SJCRH30 (cell line): ENCODE data around the gene BRD1. TPM values are rescaled to one million over a fixed set of nuclear protein-coding genes. Genes with fewer than 3 reads are reported as not detected.

Experiments
- DNase-seq, 2 experiments: peaks; one replicate each; pipeline ENCODE4 v3.0.0-alpha.2; 2015 to 2020
- H3K27ac ChIP-seq: fragments of 250-450 bp; sonication (Bioruptor Pico); 2 replicates; pipeline ENCODE4 v1.5.1; 2020; ENCODE audit warnings: mild to moderate bottlenecking, moderate library complexity
- H3K27me3 ChIP-seq: fragments of 250-450 bp; sonication (Bioruptor Pico); 2 replicates; pipeline ENCODE4 v1.5.1; 2020; ENCODE audit warnings: mild to moderate bottlenecking, moderate library complexity
- H3K36me3 ChIP-seq: fragments of 250-450 bp; sonication (Bioruptor Pico); 2 replicates; pipeline ENCODE4 v1.5.1; 2020; ENCODE audit warnings: mild to moderate bottlenecking, moderate library complexity
- H3K4me1 ChIP-seq: fragments of 250-450 bp; sonication (Bioruptor Pico); 2 replicates; pipeline ENCODE4 v1.5.1; 2020; ENCODE audit warnings: mild to moderate bottlenecking, moderate library complexity
- H3K4me3 ChIP-seq: fragments of 250-450 bp; sonication (Bioruptor Pico); 2 replicates; pipeline ENCODE4 v1.5.1; 2020; ENCODE audit warnings: mild to moderate bottlenecking, moderate library complexity
- H3K9me3 ChIP-seq: fragments of 250-450 bp; sonication (Bioruptor Pico); replicated peaks from 2 replicates; pipeline ENCODE4 v1.5.1; 2020; ENCODE audit warnings: mild to moderate bottlenecking, moderate library complexity
- total RNA-seq: library from RNA; depleted of rRNA; stranded (reverse); fragments of >200 nt; shearing (Covaris generic); gene quantifications from 2 replicates; pipeline ENCODE4 v1.2.3, GENCODE V29; 2014

Gene BRD1
- total RNA-seq, 1 experiment from 2014 or later = 44.7 TPM

DNA sequence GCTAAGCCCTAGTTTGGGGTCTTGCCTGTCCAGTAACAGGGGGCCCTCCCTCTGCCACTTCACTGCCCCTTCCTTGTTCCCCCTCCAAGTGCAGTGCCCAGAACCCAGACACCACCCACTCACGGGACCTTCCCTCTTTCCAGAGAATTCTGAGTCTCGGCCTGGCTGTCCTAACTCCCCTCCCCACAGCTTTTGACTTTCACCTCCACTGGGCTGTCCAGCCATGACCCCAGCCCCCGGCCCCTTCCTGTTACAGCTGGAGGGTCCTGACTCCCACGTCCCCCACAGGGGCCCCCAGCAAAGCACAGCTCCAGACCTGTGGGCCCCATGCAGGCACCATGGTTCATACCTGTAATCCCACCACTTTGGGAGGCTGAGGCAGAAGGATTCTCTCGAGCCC, 71.5 kb downstream of the BRD1 start:
- Histone ChIP-seq H3K27ac (no peak overlapping the region), H3K27me3 (peaks cover 15% of the 10 kb centered on the region; the same call in 1 of the 2 replicates), H3K36me3 (no peaks in the 10 kb centered on the region), H3K9me3 (no peaks in the 10 kb centered on the region), H3K4me3 (no peak overlapping the region), H3K4me1 (peaks cover 7% of the 10 kb centered on the region; the same call in 1 of the 2 replicates)
- no peak for DNase-seq

- peaks cover 3% of the 10 kb centered on the region; the same call in 1 of the 2 replicates for H3K4me1 ChIP-seq
- H3K27me3 ChIP-seq = peaks cover 15% of the 10 kb centered on the region; the same call in 1 of the 2 replicates
- DNase-seq = no peak
- no peak overlapping the region for H3K4me3 ChIP-seq
- H3K36me3 ChIP-seq = no peaks in the 10 kb centered on the region
- H3K9me3 ChIP-seq = no peaks in the 10 kb centered on the region
- no peak overlapping the region for H3K27ac ChIP-seq
Observed at GRCh38 chr22:49755631-49756001, 72.1 kb downstream of the BRD1 start.

- H3K9me3 ChIP-seq = no peaks in the 10 kb centered on the region
- H3K36me3 ChIP-seq = no peaks in the 10 kb centered on the region
- no peak overlapping the region for H3K27ac ChIP-seq
- no peaks in the 10 kb centered on the region for H3K4me1 ChIP-seq
- H3K4me3 ChIP-seq = no peak overlapping the region
- peaks cover 15% of the 10 kb centered on the region; the same call in 1 of the 2 replicates for H3K27me3 ChIP-seq
- DNase-seq = no peak
Observed at GRCh38 chr22:49754696-49755630, 72.7 kb downstream of the BRD1 start.

GRCh38 chr22:49753961-49754695, 73.5 kb downstream of the BRD1 start:
- no peak overlapping the region for H3K4me3 ChIP-seq
- no peaks in the 10 kb centered on the region for H3K9me3 ChIP-seq
- peaks cover 15% of the 10 kb centered on the region; the same call in 1 of the 2 replicates for H3K27me3 ChIP-seq
- no peaks in the 10 kb centered on the region for H3K4me1 ChIP-seq
- no peak overlapping the region for H3K27ac ChIP-seq
- no peak for DNase-seq
- no peaks in the 10 kb centered on the region for H3K36me3 ChIP-seq

DNA sequence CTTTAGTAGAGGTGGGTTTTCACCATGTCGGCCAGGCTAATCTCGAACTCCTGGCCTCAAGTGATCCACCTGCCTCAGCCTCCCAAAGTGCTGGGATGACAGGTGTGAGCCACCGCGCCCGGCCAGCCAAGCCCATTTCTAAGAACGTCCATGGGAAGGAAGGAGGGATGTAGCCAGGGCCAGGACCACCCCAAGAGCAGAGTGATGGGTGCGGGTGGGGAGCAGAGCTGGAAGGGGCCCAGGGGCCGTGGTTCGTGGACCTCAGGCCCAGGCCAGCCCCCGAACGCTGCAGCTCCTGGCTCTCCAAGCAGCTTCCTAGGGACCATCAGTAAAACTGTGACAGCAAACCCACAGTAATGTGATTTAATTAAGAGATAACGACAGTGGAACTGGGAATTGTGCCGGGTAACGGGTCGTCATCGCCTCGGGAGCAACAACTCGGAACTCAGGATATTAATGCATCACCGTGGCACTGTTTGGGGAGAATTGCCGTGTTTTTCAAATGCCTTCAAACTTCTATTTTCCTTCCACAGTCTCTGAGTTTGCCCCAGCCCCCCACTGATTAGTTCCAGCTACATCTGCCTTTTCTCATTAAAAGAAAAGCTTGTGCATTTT, 74.3 kb downstream of the BRD1 start:
- no peak for DNase-seq
- Histone ChIP-seq H3K27me3 (0 out of 2 replicates have a peak, but pooled peaks cover 11% of the 10 kb centered on the region), H3K4me3 (no peak overlapping the region), H3K36me3 (no peaks in the 10 kb centered on the region), H3K27ac (no peak overlapping the region), H3K4me1 (no peaks in the 10 kb centered on the region), H3K9me3 (no peaks in the 10 kb centered on the region)

DNA sequence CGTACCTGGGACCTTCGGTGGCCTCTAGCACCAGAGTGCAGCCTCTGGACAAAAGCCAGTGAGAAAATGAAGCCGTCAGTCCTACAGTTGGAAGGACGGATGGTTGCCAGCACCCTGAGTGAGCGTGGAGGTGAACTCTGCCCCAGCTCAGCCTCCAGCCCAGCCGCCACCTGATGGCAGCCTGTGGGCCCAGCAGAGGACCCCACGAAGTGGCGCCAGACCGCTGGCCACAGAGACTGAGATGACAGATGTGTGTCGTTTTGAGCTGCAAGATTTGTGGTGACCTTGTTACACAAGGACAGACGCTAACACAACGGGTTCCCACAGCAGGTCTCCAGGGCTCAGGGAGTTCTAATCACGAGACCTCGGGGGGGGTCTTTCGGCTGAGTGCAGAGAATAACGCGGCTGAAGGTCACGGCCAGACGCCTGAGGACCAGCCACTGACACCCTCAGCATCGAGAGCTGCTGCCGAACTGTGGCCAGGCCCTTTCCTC, 75.0 kb downstream of the BRD1 start:
- DNase-seq = no peak
- Histone ChIP-seq H3K36me3 (no peaks in the 10 kb centered on the region), H3K4me1 (no peaks in the 10 kb centered on the region), H3K4me3 (no peak overlapping the region), H3K9me3 (peaks cover 3% of the 10 kb centered on the region; the same call in 1 of the 2 replicates), H3K27me3 (0 out of 2 replicates have a peak, but pooled peaks cover 11% of the 10 kb centered on the region), H3K27ac (no peak overlapping the region)

DNA sequence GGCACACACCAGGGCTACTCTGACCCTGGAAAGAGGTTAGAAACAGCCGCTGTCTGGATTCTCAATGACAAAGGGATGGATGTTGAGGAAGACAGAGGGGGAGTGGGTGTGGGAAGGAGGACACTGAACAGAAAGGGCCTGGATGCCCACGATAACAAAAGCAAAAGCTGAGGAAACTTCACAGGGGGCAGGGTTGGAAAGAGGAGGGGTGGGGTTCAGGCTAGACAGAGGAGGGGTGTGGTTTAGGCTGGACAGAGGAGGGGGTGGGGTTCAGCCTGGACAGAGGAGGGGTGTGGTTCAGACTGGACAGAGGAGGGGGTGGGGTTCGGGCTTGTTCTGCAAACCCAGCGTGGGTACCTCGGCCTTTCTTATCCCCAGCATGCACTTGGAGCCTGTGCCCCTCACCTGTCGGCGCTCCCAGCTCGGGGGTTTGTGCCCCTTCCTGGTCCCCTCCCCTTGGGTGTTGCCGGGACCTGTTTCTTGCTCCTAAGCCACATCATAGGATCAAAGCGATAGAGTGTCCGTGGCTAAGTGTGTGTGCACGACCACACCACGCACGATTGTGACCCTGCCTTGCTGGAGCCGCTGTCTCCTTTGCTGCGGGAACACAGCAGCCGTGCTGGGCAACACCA, 75.6 kb downstream of the BRD1 start:
- H3K27ac ChIP-seq = no peak overlapping the region
- no peaks in the 10 kb centered on the region for H3K4me1 ChIP-seq
- no peak overlapping the region for H3K4me3 ChIP-seq
- DNase-seq = no peak
- H3K36me3 ChIP-seq = no peaks in the 10 kb centered on the region
- peaks cover 7% of the 10 kb centered on the region; the same call in 1 of the 2 replicates for H3K9me3 ChIP-seq
- H3K27me3 ChIP-seq = 0 out of 2 replicates have a peak, but pooled peaks cover 11% of the 10 kb centered on the region

- no peak for DNase-seq
- H3K4me3 ChIP-seq = no peak overlapping the region
- H3K9me3 ChIP-seq = peaks cover 11% of the 10 kb centered on the region; the same call in 1 of the 2 replicates
- no peaks in the 10 kb centered on the region for H3K4me1 ChIP-seq
- H3K36me3 ChIP-seq = no peaks in the 10 kb centered on the region
- no peak overlapping the region for H3K27ac ChIP-seq
- 0 out of 2 replicates have a peak, but pooled peaks cover 11% of the 10 kb centered on the region for H3K27me3 ChIP-seq
Observed at GRCh38 chr22:49751318-49751965, 76.2 kb downstream of the BRD1 start.

GRCh38 chr22:49749885-49750510, 77.7 kb downstream of the BRD1 start:
- Histone ChIP-seq H3K4me3 (no peak overlapping the region), H3K27ac (no peak overlapping the region), H3K4me1 (no peaks in the 10 kb centered on the region), H3K36me3 (no peaks in the 10 kb centered on the region), H3K9me3 (peaks cover 25% of the 10 kb centered on the region), H3K27me3 (0 out of 2 replicates have a peak, but pooled peaks cover 11% of the 10 kb centered on the region)
- DNase-seq = no peak

DNA sequence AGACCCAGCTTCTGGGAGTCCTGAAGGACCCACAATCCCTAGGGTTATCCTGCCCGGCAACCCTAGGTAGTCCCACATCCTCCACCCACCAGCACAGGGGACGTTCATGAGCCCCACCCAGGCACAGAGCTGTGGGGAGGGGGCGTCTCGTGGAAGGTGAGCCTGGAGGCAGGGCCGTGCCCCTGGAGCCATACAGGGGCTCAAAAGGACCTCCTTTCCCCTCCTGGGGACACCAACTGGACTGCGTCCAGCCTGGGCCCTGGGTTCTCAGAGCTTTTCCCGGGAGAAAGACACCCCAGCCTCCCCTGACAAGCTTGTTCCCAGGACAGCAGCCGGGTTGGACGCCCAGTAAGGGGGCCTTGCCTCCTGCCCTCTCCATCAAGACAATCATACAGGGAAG, 78.4 kb downstream of the BRD1 start:
- Histone ChIP-seq H3K4me1 (no peaks in the 10 kb centered on the region), H3K36me3 (no peaks in the 10 kb centered on the region), H3K4me3 (no peak overlapping the region), H3K27me3 (0 out of 2 replicates have a peak, but pooled peaks cover 11% of the 10 kb centered on the region), H3K27ac (no peak overlapping the region), H3K9me3 (peaks cover 30% of the 10 kb centered on the region)
- DNase-seq = no peak

- Histone ChIP-seq H3K27ac (no peak overlapping the region), H3K4me3 (no peak overlapping the region), H3K36me3 (no peaks in the 10 kb centered on the region), H3K9me3 (peaks cover 33% of the 10 kb centered on the region), H3K4me1 (no peaks in the 10 kb centered on the region), H3K27me3 (0 out of 2 replicates have a peak, but pooled peaks cover 11% of the 10 kb centered on the region)
- no peak for DNase-seq
Observed at GRCh38 chr22:49748514-49748913, 79.2 kb downstream of the BRD1 start.

DNA sequence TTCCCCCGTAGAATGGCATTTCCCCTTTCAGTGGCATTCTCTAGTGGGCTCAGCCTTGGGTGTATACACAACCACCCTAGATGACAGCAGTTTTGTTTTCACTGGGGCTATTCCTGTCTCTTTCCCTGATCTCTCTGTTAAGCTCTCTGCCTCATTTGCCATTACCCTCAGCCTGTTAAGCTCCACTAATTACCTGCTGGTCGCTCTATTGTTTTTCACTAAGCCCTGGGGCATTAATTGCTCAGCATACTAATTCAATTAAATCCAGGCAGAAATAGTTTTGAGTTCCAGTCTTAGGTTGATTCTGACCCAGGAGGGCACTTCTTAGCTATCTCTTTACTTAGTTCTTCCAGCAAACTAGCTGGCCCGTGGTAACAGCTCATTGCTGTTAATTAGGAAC, 80.0 kb downstream of the BRD1 start:
- peaks cover 35% of the 10 kb centered on the region for H3K9me3 ChIP-seq
- no peak for DNase-seq
- H3K36me3 ChIP-seq = no peaks in the 10 kb centered on the region
- H3K27ac ChIP-seq = no peak overlapping the region
- no peaks in the 10 kb centered on the region for H3K4me1 ChIP-seq
- H3K4me3 ChIP-seq = no peak overlapping the region
- H3K27me3 ChIP-seq = 0 out of 2 replicates have a peak, but pooled peaks cover 10% of the 10 kb centered on the region

GRCh38 chr22:49747130-49747529, 80.5 kb downstream of the BRD1 start:
- H3K27me3 ChIP-seq = 0 out of 2 replicates have a peak, but pooled peaks cover 4% of the 10 kb centered on the region

More at GRCh38 chr22:49747130-49747529, 80.5 kb downstream of the BRD1 start:
- Histone ChIP-seq H3K4me3 (no peak overlapping the region), H3K27ac (no peak overlapping the region), H3K9me3 (peaks cover 35% of the 10 kb centered on the region), H3K36me3 (no peaks in the 10 kb centered on the region), H3K4me1 (no peaks in the 10 kb centered on the region)
- no peak for DNase-seq
